ENCODE measurements around the gene RANBP1.

The RANBP1 gene

DNA sequence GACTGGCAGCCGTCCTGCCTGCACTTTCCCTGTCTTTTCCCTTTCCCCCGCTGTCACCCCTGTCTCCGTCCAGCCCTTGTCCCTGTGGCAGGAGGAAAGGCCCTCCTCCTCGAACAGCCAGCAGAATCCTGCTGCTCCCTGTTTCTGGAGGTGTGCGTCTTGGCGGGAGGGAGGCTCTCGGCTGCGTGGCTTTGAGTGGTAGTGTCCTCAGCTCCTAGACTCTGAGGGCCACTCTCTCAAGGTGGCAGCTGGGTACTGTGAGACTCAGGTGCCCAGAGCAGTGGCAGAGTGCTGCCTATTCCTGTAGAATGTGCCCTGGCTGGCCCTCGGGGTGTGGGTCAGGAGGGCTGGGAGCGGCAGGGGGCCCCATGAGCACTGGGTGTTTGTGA is 9.1 kb upstream of the RANBP1 start:
- TF ChIP-seq TAF1 (IDR thresholded peaks at IDR 0.05; ENCODE audit: low read depth) (no peak), YY1 (IDR thresholded peaks at IDR 0.05; ENCODE audit: low read depth) (no peak), CREB1 (IDR thresholded peaks at IDR 0.05; ENCODE audit: low read depth) (no peak), RAD21 (IDR thresholded peaks at IDR 0.05; ENCODE audit: low read depth) (no peak), TEAD4 (IDR thresholded peaks at IDR 0.05) (no peak), TCF12 (IDR thresholded peaks at IDR 0.05; ENCODE audit: low read depth) (no peak), EGR1 (IDR thresholded peaks at IDR 0.05) (no peak), CEBPB (IDR thresholded peaks at IDR 0.05) (no peak)
- TF ChIP-seq, protein P1, sequence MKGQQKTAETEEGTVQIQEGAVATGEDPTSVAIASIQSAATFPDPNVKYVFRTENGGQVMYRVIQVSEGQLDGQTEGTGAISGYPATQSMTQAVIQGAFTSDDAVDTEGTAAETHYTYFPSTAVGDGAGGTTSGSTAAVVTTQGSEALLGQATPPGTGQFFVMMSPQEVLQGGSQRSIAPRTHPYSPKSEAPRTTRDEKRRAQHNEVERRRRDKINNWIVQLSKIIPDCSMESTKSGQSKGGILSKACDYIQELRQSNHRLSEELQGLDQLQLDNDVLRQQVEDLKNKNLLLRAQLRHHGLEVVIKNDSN (IDR thresholded peaks at IDR 0.05) = no peak
- TF ChIP-seq, protein P2, sequence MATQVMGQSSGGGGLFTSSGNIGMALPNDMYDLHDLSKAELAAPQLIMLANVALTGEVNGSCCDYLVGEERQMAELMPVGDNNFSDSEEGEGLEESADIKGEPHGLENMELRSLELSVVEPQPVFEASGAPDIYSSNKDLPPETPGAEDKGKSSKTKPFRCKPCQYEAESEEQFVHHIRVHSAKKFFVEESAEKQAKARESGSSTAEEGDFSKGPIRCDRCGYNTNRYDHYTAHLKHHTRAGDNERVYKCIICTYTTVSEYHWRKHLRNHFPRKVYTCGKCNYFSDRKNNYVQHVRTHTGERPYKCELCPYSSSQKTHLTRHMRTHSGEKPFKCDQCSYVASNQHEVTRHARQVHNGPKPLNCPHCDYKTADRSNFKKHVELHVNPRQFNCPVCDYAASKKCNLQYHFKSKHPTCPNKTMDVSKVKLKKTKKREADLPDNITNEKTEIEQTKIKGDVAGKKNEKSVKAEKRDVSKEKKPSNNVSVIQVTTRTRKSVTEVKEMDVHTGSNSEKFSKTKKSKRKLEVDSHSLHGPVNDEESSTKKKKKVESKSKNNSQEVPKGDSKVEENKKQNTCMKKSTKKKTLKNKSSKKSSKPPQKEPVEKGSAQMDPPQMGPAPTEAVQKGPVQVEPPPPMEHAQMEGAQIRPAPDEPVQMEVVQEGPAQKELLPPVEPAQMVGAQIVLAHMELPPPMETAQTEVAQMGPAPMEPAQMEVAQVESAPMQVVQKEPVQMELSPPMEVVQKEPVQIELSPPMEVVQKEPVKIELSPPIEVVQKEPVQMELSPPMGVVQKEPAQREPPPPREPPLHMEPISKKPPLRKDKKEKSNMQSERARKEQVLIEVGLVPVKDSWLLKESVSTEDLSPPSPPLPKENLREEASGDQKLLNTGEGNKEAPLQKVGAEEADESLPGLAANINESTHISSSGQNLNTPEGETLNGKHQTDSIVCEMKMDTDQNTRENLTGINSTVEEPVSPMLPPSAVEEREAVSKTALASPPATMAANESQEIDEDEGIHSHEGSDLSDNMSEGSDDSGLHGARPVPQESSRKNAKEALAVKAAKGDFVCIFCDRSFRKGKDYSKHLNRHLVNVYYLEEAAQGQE (IDR thresholded peaks at IDR 0.05; ENCODE audit: low read depth) = no peak

GRCh38 chr22:20107471-20107901 is 8.4 kb upstream of the RANBP1 start:
- TF ChIP-seq CREB1 (IDR thresholded peaks at IDR 0.05; ENCODE audit: low read depth) = no peak
- no peak for TF ChIP-seq TCF12 (IDR thresholded peaks at IDR 0.05; ENCODE audit: low read depth)

DNA sequence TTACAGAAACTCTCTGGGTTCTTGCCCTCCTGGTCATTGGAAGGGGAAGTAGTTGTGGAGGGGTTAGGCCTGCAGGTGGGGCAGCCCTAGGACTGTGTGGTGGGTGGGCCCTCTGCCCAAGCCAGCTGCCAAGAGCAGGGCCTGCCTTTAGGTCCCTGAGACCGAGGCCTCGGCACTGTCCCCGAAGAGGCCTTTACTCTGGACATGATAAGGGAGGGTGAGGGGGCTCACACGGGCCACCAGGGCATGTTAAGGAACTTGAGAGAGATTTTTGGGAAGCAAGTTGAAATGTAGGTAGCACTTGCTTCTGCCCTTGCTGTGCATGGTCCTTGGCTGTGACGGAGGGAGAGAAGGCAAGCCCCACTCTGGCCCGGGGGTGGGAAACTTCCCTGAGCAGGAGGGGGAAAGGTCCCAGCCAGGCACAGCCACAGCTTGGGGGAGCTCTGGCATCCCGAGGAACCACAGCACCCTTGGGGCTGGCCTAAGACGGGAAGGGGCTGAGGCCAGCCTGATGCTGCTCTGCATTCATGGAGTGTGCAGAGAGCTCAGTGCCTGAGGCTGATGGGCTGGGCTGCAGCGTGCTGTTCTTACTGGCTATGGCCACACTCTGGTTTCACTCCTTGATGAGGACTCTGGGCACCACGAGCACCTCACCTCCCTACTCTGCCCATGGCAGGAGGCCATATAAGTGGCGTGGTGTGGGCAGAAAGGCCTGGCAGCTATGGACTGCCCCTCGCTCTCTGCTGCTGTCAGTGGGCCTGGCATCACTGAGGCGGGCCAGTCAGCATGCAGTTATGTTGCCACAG is 7.8 kb upstream of the RANBP1 start:
- TF ChIP-seq CEBPB (IDR thresholded peaks at IDR 0.05) (no peak), RAD21 (IDR thresholded peaks at IDR 0.05; ENCODE audit: low read depth) (no peak), TAF1 (IDR thresholded peaks at IDR 0.05; ENCODE audit: low read depth) (no peak), TCF12 (IDR thresholded peaks at IDR 0.05; ENCODE audit: low read depth) (no peak), TEAD4 (IDR thresholded peaks at IDR 0.05) (no peak), CREB1 (IDR thresholded peaks at IDR 0.05; ENCODE audit: low read depth) (no peak), EP300 (IDR thresholded peaks at IDR 0.05; ENCODE audit: borderline replicate concordance) (no peak), NFIC (IDR thresholded peaks at IDR 0.05) (no peak), ZBTB7A (IDR thresholded peaks at IDR 0.05; ENCODE audit: low read depth) (no peak), MAX (IDR thresholded peaks at IDR 0.05) (no peak), EGR1 (IDR thresholded peaks at IDR 0.05) (no peak), YY1 (IDR thresholded peaks at IDR 0.05; ENCODE audit: low read depth) (no peak), FOXM1 (IDR thresholded peaks at IDR 0.05; ENCODE audit: borderline replicate concordance, low read depth) (no peak)
- TF ChIP-seq, protein P1 (IDR thresholded peaks at IDR 0.05) = no peak
- TF ChIP-seq, protein P2 (IDR thresholded peaks at IDR 0.05; ENCODE audit: low read depth) = no peak

- TF ChIP-seq CREB1 (IDR thresholded peaks at IDR 0.05; ENCODE audit: low read depth) (no peak), FOXM1 (IDR thresholded peaks at IDR 0.05; ENCODE audit: borderline replicate concordance, low read depth) (no peak), YY1 (IDR thresholded peaks at IDR 0.05; ENCODE audit: low read depth) (no peak), CEBPB (IDR thresholded peaks at IDR 0.05) (no peak), TEAD4 (IDR thresholded peaks at IDR 0.05) (no peak), EGR1 (IDR thresholded peaks at IDR 0.05) (no peak), TAF1 (IDR thresholded peaks at IDR 0.05; ENCODE audit: low read depth) (no peak), TCF12 (IDR thresholded peaks at IDR 0.05; ENCODE audit: low read depth) (no peak), NFIC (IDR thresholded peaks at IDR 0.05) (no peak), MAX (IDR thresholded peaks at IDR 0.05) (no peak), RAD21 (IDR thresholded peaks at IDR 0.05; ENCODE audit: low read depth) (no peak), EP300 (IDR thresholded peaks at IDR 0.05; ENCODE audit: borderline replicate concordance) (no peak), ZBTB7A (IDR thresholded peaks at IDR 0.05; ENCODE audit: low read depth) (no peak)
- TF ChIP-seq, protein P1 (IDR thresholded peaks at IDR 0.05) = no peak
- TF ChIP-seq, protein P2 (IDR thresholded peaks at IDR 0.05; ENCODE audit: low read depth) = no peak
Measured at GRCh38 chr22:20108757-20109230, 7.1 kb upstream of the RANBP1 start.
